OCI-LY7 (cell line): ENCODE results near the gene AFG3L2. TPM values are rescaled to one million over a fixed set of nuclear protein-coding genes. Genes with fewer than 3 reads are reported as not detected.

ENCODE experiments used
- BruUV-seq: library from RNA; stranded (reverse); fragments of 400-500 nt; replicated peaks from 2 replicates; lab custom pipeline; 2021; lab: Mats Ljungman, UMichigan
- CTCF ChIA-PET: fragments of 300-600 bp; sonication (Branson Sonifier 250); formaldehyde crosslinking; loops from one replicate; lab custom pipeline; 2022; ENCODE audit warnings: antibody characterized with exemption; ENCODE audit not compliant: unreplicated experiment; lab: Charles Lee
- POLR2A ChIA-PET: fragments of 300-600 bp; sonication (Branson Sonifier 250); formaldehyde crosslinking; loops from one replicate; lab custom pipeline; 2022; ENCODE audit warnings: antibody characterized with exemption; lab: Charles Lee
- DNase-seq: peaks from one replicate; pipeline ENCODE4 v3.0.0-alpha.2; 2015; ENCODE audit warnings: low spot score
- H2AFZ ChIP-seq: fragments of 200-600 bp; sonication (generic), shearing (Covaris generic); 2 replicates; pipeline ENCODE4 v1.6.1; 2014; ENCODE audit warnings: mild to moderate bottlenecking, antibody characterized with exemption, low read length, moderate library complexity
- H3K27ac ChIP-seq: fragments of 200-600 bp; sonication (generic); 2 replicates; pipeline ENCODE4 v1.5.1; 2014; ENCODE audit warnings: mixed run types, low read depth, mild to moderate bottlenecking, moderate library complexity, low read length, inconsistent platforms; ENCODE audit not compliant: poor library complexity, severe bottlenecking
- H3K36me3 ChIP-seq: fragments of 200-600 bp; sonication (generic); 2 replicates; pipeline ENCODE4 v1.6.1; 2014; ENCODE audit warnings: mild to moderate bottlenecking, antibody characterized with exemption, low read length, moderate library complexity, mixed read lengths; ENCODE audit not compliant: insufficient read depth
- H3K4me1 ChIP-seq: fragments of 200-600 bp; sonication (generic); 2 replicates; pipeline ENCODE4 v1.5.1; 2014; ENCODE audit warnings: mild to moderate bottlenecking, low read length; ENCODE audit not compliant: insufficient read depth, poor library complexity, severe bottlenecking
- H3K4me2 ChIP-seq: fragments of 200-600 bp; sonication (generic); 2 replicates; pipeline ENCODE4 v1.6.1; 2014; ENCODE audit warnings: mild to moderate bottlenecking, low read length
- H3K4me3 ChIP-seq: fragments of 200-600 bp; sonication (generic); 2 replicates; pipeline ENCODE4 v1.5.1; 2014; ENCODE audit warnings: mild to moderate bottlenecking, low read depth, low read length; ENCODE audit not compliant: poor library complexity, severe bottlenecking
- H3K79me2 ChIP-seq: fragments of 200-600 bp; sonication (generic); 2 replicates; pipeline ENCODE4 v1.6.1; 2016; ENCODE audit warnings: low read depth, mild to moderate bottlenecking, low read length, moderate library complexity, mixed read lengths; ENCODE audit not compliant: insufficient read depth
- H3K9me2 ChIP-seq: fragments of 200-600 bp; sonication (generic); 2 replicates; pipeline ENCODE4 v1.6.1; 2016; ENCODE audit warnings: mild to moderate bottlenecking, low read length, mixed read lengths; ENCODE audit not compliant: insufficient read depth
- H3K9me3 ChIP-seq: fragments of 200-600 bp; sonication (generic); 2 replicates; pipeline ENCODE4 v1.6.1; 2014; ENCODE audit warnings: mild to moderate bottlenecking, mixed run types, low read length, mixed read lengths
- H4K20me1 ChIP-seq: fragments of 200-600 bp; sonication (generic); 2 replicates; pipeline ENCODE4 v1.6.1; 2014; ENCODE audit warnings: mild to moderate bottlenecking, antibody characterized with exemption, low read length, moderate library complexity, mixed read lengths; ENCODE audit not compliant: insufficient read depth
- CTCF ChIP-seq: fragments of 200-600 bp; sonication (generic); conservative IDR thresholded peaks from 2 replicates; pipeline ENCODE4 v1.5.1; 2014; ENCODE audit warnings: mild to moderate bottlenecking, antibody characterized with exemption, low read length, moderate library complexity, mixed read lengths
- EZH2phosphoT487 ChIP-seq: fragments of 200-600 bp; sonication (generic); IDR thresholded peaks from 2 replicates; pipeline ENCODE4 v1.6.1; 2018; ENCODE audit warnings: low read depth, borderline replicate concordance, mild to moderate bottlenecking, mixed run types, antibody characterized with exemption, low read length, moderate library complexity, mixed read lengths
- intact Hi-C: fragments of 100-400 bp; cut with micrococcal nuclease; formaldehyde crosslinking; loops from one replicate; pipeline ENCODE4 v1.10.0; 2022; ENCODE audit not compliant: unreplicated experiment
- total RNA-seq, 2 experiments: library from RNA; depleted of rRNA in 1 of 2; stranded (reverse); fragments of >200 nt in 1 of 2; shearing (Covaris generic) in 1 of 2; gene quantifications; 2 replicates each; pipeline ENCODE4 v1.2.3, GENCODE V29; 2014 to 2022

The AFG3L2 gene
- total RNA-seq, 2 experiments from 2014 or later = 44.8 to 72.7 TPM

GRCh38 chr18:12290086-12290485, 86.9 kb downstream of the AFG3L2 start:
- no peak for DNase-seq
- Histone ChIP-seq H3K4me2 (no peak overlapping the region), H2AFZ (no peak overlapping the region), H3K4me3 (no peak overlapping the region), H3K4me1 (no peaks in the 10 kb centered on the region), H3K9me3 (no peaks in the 10 kb centered on the region), H3K27ac (no peak overlapping the region), H3K79me2 (no peaks in the 10 kb centered on the region), H4K20me1 (no peaks in the 10 kb centered on the region), H3K36me3 (no peaks in the 10 kb centered on the region), H3K9me2 (no peaks in the 10 kb centered on the region)
- intact Hi-C loops = no loop called here
- TF ChIP-seq CTCF = no peak
- TF ChIP-seq EZH2phosphoT487 = no peak
- POLR2A ChIA-PET = no interaction called here
- CTCF ChIA-PET = no interaction called here
- BruUV-seq = no TSS peak

- ChIA-PET POLR2A (no interaction called here), CTCF (no interaction called here)
- H3K4me2 ChIP-seq = no peak overlapping the region
- no peak overlapping the region for H2AFZ ChIP-seq
- no peaks in the 10 kb centered on the region for H3K9me3 ChIP-seq
- no peak overlapping the region for H3K4me3 ChIP-seq
- H3K79me2 ChIP-seq = no peaks in the 10 kb centered on the region
- no TSS peak for BruUV-seq
- H3K4me1 ChIP-seq = no peaks in the 10 kb centered on the region
- H4K20me1 ChIP-seq = no peaks in the 10 kb centered on the region
- no peaks in the 10 kb centered on the region for H3K36me3 ChIP-seq
- no peak for DNase-seq
- no peak overlapping the region for H3K27ac ChIP-seq
- no peaks in the 10 kb centered on the region for H3K9me2 ChIP-seq
- intact Hi-C loops = no loop called here
- no peak for TF ChIP-seq EZH2phosphoT487
- no peak for TF ChIP-seq CTCF
Observed at GRCh38 chr18:12288403-12288755, 88.6 kb downstream of the AFG3L2 start.

- Histone ChIP-seq H3K4me2 (no peak overlapping the region), H3K9me3 (no peaks in the 10 kb centered on the region), H4K20me1 (no peaks in the 10 kb centered on the region), H3K36me3 (no peaks in the 10 kb centered on the region), H2AFZ (no peak overlapping the region), H3K27ac (no peak overlapping the region), H3K9me2 (no peaks in the 10 kb centered on the region), H3K79me2 (no peaks in the 10 kb centered on the region), H3K4me1 (no peaks in the 10 kb centered on the region), H3K4me3 (no peak overlapping the region)
- intact Hi-C loops = no loop called here
- no TSS peak for BruUV-seq
- CTCF ChIA-PET = no interaction called here
- POLR2A ChIA-PET = no interaction called here
- no peak for DNase-seq
- no peak for TF ChIP-seq EZH2phosphoT487
- TF ChIP-seq CTCF = no peak
Observed at GRCh38 chr18:12287684-12288402, 89.2 kb downstream of the AFG3L2 start.
